Testis (tissue), 2 donors: ENCODE data around the gene DNER.

Experiments used
- CTCF ChIP-seq, 3 experiments: fragments of 450-650 bp in 2 of 3; fragments of 200-600 bp in 1 of 3; sonication (generic) in 1 of 3; IDR thresholded peaks; one replicate each; pipeline ENCODE4 v1.5.1; 2016 to 2019; ENCODE audit warnings: antibody characterized with exemption in 3 of 3, mild to moderate bottlenecking in 2 of 3, moderate library complexity in 1 of 3
- POLR2A ChIP-seq: fragments of 450-650 bp; IDR thresholded peaks from one replicate; pipeline ENCODE4 v1.6.1; 2017; ENCODE audit warnings: antibody characterized with exemption, mild to moderate bottlenecking, moderate library complexity

DNA sequence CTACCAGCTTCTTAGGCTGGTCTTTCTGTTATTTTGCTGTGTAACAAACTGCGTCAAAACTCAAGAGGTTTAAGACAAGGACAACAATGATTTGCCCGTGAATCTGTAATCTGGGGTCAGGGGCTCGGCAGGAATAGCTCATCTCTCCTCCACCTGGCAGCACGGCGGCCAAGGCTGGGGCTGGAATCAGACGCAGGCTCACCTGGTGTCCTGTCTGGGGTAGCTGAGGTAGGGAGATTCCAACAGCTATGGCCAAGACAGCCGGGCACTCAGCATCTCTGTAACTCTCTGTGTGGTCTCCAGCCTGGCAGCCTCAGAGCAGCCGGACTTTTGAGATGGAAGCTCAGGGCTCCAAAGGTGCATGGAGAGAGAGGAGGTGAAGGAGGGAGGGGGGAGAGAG is 42.3 kb downstream of the DNER start:
- TF ChIP-seq CTCF (IDR thresholded peaks at IDR 0.05) = no peak
- TF ChIP-seq POLR2A = no peak
